Effector CD8-positive, alpha-beta T cell (primary cell): ENCODE measurements around the gene SVOPL.

Experiments
- DNase-seq: peaks from one replicate; lab custom pipeline; 2025; lab: John Stamatoyannopoulos, UW

The SVOPL gene

DNA sequence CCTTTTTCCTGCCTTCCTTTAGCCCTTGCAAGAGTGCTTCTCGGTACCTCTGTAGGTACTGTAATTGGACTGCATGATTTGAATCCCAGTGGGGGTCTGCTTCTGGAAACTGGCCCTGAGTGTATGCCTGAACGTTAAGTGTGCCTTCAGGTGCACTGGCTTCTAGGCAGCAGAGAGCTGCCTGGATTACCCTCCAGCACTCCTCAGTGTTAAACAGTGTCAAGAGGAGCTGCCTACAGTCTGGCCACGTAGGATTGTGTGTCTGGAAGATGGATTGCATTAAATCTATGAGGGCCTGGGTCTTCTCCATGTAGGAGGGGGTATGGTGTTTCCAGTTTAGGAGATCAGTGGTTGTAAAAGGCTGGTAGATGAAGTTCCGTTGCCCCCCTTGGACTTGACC is 137.4 kb downstream of the SVOPL start:
- no peak for DNase-seq

DNA sequence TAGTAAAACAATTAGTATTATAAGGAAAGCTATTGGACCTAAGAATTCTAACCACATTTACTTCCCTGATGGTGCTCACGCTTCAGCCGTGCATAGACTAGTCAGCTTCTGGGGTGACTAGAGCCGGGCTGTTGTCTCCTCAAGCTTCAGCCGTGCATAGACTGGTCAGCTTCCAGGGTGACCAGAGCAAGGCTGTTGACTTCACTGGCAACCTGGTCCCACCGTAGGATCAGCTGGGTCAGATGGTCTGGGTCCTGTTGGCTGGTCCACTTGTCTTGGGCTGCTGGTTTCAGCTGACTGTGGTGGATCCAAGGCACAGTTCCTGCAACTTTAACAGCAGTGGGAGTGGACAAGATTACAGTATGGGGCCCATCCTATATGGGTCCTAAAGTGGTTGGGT is 141.7 kb downstream of the SVOPL start:
- no peak for DNase-seq

DNA sequence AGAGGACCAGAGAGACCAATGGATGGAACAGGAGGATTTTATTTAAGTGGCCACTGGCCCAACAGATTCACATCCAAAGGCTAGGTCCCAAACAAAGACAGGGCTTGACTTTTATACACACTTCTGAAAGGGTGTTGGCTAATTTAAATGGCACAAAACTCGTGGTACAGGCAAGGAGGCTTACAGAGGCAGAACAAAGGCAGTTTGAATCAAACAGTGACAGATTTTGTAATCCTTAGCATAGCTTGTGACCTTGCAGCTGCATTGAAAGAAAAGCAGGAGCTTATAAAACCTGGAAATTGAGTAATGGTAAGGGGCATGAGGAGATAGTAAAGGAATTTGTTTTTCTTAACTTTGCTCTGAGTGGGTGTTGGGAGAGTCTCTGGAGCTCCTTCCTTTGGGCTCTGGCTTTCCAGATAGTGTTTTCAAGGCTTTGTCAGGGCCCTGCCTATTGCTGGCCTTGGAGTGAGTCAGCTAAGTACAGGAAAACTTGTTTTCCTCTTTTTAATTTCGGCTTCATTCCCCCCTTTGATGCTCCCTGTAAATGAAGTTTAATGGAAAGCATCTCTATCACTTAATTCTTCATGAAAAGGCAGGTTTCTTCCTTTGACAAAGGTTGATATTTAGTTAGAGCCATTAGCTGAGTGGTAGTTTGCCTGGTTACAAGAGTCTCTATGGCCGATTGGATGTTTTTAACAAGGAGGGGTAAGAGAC is 144.2 kb downstream of the SVOPL start:
- DNase-seq, result no peak

DNA sequence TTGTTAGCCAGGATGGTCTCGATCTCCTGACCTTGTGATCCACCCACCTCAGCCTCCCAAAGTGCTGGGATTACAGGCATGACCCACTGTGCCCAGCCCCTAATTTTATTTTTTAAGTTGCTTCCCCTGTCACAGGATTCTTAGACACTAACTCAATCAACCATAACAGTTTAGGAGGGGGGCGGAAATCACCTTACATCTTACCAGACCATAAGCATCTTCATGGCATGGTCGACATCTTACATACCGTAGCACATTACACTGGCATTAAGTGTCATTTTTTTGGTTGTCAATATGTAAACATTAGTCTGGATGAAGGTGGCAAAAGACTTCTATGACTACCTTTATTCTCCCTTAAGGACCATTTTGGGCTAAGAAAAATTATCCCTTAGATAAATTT is 145.5 kb downstream of the SVOPL start:
- DNase-seq, result no peak

DNA sequence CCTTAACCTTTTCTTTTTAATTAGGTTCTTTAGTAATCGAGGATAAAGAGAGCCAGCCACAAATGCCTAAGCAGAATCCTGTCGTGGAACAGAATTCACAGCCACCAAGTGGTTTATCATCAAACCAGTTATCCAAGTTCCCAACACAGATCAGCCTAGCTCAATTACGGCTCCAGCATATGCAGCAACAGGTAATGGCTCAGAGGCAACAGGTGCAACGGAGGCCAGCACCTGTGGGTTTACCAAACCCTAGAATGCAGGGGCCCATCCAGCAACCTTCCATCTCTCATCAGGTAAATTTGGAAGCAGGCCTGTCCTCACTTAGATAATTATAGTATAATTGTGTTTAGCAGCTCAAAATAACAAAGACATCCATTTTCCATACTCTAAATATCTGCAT is 146.5 kb downstream of the SVOPL start:
- DNase-seq, result no peak

DNA sequence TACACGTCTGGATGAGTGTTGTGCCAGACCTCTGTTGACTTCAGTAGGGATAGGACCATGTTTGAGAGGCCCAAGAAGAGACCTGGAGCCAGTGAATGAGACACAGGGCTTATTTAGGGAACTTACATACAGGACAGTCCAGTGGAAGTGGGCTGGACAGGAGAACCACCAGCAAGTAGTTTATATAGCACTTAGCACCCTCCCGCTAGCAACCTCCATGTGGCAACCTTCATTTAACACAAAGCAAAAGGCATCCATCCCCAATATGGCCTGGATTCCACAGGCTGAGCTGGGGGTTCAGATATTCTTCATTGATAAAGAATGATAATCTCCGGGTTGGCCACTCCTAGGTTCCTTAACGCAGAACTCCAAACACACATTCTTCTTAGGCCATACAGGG is 147.4 kb downstream of the SVOPL start:
- DNase-seq, result no peak

DNA sequence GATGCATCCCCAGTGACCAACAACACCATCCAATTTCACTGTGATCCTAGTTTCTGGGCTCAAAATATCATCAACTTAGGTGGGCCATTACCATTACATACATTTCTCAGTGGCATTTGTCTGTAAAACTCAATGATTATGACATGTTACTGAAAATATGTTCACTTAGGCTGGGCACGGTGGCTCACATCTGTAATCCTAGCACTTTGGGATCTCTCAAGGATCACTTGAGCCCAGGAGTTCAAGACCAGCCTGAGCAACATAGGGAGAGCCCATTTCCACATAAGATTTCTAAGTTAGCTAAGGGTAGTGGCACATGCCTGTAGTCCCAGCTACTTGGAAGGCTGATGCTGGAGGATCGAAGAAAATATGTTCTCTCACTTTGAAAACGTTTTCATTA is 150.1 kb downstream of the SVOPL start:
- DNase-seq, result no peak

DNA sequence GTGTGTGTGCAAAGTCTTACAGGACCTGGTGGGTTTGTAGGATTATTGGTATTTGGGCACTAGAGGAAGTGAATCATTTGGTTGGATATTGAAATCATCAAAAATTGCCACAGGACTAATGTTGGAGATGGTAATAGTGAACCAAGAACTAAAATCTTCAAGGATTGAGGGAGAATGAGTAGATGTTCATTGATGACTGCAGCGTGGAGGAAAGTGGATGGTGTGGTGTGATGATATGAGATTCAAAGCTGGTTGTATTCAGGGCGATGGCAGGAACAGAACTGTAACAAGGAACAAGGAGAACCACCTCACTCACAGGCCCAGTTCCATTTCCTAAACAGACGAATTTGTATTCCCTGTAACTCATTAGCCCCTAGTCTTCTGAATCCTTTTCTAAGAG is 150.8 kb downstream of the SVOPL start:
- no peak for DNase-seq

DNA sequence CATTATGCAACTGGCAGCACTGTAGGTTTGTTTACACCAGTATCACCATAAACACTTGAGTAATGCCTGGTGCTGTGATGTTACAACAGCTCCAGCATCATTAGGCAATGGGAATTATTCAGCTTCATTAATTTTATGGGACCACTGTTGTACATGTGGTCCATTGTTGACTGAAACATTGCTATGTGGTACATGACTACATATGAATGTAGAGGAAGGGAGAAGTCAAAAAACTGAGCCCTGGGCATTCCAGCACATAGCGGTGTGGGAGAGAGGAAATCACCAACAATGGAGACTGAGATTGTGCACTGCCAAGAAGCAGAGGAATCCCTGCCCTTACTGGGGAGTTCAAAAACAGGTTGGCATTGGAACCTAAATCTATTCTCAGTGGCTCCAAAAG is 152.1 kb downstream of the SVOPL start:
- DNase-seq, result no peak

DNA sequence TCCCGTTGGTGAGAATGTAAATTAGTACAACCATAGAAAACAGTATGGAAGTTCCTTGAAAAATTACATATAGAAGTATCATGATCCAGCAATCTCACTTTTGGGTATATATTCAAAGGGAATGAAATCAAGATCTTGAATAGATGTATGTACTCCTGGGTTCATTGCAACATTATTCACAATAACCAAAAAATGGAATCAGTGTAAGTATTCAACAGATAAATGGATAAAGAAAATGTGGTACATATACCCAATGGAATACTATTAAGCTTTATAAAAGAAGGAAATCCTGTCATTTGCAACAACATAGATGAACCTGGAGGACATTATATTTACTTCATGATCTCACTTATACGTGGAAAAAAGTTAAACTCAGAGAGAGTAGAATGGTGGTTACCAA is 154.3 kb downstream of the SVOPL start:
- no peak for DNase-seq

DNA sequence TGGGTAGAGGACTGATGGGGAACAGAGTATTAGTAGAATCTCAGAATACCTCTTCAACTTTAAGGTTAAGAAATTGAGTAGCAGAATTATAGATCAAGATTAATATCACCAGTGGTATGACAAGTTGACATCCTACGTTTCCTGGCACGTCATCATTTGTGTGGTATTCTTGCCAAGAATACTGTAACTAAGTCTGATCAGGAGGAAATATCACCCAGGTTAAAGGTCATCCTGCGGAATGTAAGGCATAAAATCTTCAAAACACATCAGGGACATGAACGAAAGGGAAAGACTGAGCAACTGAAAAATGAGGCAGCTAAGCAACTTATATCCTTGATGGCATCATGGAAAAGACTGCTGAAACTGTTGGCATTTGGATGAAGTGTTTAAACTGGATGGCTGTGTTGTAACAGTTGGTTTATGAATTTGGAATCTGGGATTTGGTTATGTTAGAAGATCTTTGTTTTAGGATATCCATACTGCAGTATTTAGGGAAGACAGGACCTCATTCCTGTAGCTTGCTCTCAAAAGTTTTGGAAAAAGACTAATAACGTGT is 155.0 kb downstream of the SVOPL start:
- DNase-seq, result no peak

DNA sequence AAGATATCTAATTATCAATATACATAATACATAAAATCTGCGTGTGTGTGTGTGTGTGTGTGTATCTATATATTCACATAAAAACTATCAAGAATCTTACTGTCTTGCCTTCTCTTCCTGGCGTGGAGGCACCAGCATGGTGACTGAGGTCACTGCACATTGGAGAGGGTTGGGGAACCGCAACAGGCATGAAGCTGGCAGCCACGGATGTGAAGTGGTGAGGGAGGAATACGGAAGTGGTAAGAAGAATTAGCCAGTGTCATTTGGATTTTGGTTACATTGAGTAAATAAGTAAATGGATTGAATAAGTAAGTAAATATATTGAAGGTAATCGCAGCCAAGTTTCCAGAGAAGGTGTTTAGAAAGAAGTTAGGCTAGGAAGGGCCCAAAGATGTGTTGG is 156.0 kb downstream of the SVOPL start:
- DNase-seq, result no peak
